Ramos (cell line): ENCODE data around the gene IMMT.

ENCODE experiments used
- in situ Hi-C: fragments of 300-500 bp; cut with MboI; formaldehyde crosslinking; loops from one replicate; pipeline ENCODE4 v1.14.3; 2022; ENCODE audit warnings: low sequenced_read_pairs; ENCODE audit not compliant: unreplicated experiment

IMMT gene

GRCh38 chr2:86226636-86227520, 31.6 kb upstream of the IMMT start:
- in situ Hi-C loops = loop anchor here (10.0 kb wide), 1 partner anchor 138 kb away; no protein-coding TSS in a partner anchor

DNA sequence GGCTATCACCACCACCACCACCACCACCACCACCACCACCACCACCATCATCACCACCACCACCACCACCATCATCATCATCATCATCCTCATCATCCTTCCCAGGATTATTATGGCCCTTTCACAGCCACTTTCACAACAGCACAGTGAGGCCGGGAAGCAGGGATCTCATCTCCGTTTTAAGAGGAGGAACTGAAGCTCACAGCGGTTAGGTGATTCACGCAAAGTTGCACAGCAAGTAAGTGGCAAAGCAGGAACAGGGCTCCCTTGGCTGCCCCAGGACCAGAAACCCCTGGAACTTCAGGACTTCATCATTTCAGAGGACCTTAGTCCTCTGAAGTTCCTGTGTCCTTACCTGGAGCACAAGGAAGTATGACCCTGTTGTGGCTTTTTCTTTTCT, 30.8 kb upstream of the IMMT start:
- in situ Hi-C loops = loop anchor here (10.0 kb wide), 1 partner anchor 139 kb away; no protein-coding TSS in a partner anchor

DNA sequence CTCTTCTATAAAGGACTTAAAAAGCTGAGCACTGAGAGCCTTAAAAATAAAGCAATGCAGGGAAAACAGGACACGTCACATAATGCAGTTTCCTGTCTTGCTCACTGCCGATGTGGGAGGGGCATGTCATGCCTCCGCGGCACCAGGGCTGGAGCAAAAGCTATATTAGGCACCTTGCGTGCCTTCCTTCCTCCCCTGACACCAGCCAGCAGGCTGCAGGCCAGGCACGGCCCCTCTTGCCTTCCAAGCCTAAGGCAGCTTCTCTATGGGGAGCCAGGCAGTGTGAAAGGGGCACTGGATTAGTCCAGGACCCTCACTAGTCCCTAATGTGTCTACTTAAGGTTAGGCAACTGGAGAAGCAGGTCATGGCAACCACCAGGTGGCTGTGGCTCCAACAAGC, 30.3 kb upstream of the IMMT start:
- in situ Hi-C loops = loop anchor here (10.0 kb wide), 1 partner anchor 139 kb away; no protein-coding TSS in a partner anchor

DNA sequence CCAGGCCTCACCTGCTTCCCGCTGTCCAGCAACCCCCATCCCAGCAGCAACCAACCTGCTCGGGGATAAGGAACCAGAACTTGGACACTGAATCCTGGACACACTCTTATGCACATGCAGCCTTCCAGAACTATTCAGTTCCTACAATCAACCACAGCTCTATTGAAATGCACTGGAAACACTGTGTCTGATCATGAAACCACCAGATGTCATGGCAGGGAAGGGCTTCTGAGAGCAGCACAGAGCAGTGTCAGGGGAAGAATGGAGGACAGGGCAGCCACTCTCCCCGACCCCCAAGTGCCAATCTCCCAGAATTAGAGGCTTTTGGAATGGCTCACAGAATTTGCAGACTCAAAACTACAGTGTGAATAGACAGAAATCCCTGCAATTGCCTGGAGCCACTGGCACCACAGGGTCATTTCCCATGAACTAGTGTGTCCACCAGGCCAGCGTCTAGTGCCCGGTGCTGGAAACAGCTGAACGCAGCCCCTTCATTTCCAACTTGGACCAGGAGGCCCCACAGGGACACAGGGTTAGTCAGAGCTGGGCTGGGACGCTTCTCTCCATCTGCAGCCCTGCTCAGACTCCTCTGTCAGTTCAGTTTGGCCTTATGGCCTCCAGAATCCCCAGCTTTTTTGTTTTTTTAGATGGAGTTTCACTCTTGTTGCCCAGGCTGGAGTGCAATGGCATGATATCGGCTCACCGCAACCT, 29.5 kb upstream of the IMMT start:
- in situ Hi-C loops = loop anchor here (10.0 kb wide), 1 partner anchor 140 kb away; no protein-coding TSS in a partner anchor

DNA sequence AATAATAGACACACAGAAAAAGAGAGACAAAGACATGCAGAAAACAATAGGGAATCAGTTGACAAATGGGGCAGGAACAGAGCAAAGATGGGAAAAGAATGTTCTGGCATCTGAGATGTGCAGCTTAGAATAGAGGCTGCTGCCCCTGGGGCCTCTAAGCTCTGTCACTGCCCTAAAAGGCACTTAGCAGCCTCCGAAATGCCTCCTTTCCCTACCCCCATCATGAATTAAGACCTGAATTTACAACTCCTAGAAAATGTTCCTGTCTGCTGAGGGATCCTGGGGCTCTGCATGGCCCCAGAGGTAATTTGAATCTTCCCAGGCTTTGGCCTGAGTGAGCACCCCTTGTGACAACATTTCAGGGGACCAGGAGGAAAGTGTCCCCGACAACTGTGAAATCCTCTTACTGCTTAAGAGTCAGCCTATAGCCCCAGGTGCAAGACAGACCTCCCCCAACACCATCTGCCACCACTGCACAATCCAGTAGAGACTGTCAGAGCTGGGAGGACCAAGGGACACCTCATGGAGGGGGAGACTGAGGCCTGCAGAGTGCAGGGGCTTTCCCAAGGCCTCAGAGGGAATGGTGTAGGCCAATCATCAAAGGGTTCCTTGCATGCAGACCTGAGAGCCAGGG, 28.8 kb upstream of the IMMT start:
- in situ Hi-C loops = loop anchor here (10.0 kb wide), 1 partner anchor 141 kb away; no protein-coding TSS in a partner anchor

- in situ Hi-C loops = loop anchor here (10.0 kb wide), 1 partner anchor 141 kb away; no protein-coding TSS in a partner anchor
These were observed 28.1 kb upstream of the IMMT start for GRCh38 chr2:86223140-86223926.

- in situ Hi-C loops = loop anchor here (10.0 kb wide), 1 partner anchor 144 kb away; no protein-coding TSS in a partner anchor
These were observed 25.9 kb upstream of the IMMT start for GRCh38 chr2:86221066-86221684.

DNA sequence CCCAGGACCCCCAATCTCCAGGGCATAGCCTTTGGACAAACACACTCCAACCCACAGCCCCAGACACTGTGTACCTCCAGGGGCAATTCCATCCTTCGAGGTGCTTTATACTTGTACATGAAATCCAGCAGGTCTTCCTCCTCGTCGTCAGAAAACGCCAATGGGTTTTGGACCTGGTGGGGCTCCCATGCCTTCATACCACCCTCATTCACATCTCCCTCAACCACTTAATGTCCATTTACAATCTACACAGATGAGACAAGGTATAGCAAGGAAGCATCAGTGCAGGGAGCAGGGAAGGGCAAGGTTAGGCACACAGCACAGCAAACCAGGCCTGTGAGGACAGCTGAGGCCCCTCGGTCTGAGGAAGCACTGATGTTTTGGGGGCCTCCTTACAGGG, 24.6 kb upstream of the IMMT start:
- in situ Hi-C loops = loop anchor here (10.0 kb wide), 1 partner anchor 145 kb away; no protein-coding TSS in a partner anchor

- in situ Hi-C loops = no loop called here
These were observed 22.9 kb upstream of the IMMT start for GRCh38 chr2:86218124-86218523.

DNA sequence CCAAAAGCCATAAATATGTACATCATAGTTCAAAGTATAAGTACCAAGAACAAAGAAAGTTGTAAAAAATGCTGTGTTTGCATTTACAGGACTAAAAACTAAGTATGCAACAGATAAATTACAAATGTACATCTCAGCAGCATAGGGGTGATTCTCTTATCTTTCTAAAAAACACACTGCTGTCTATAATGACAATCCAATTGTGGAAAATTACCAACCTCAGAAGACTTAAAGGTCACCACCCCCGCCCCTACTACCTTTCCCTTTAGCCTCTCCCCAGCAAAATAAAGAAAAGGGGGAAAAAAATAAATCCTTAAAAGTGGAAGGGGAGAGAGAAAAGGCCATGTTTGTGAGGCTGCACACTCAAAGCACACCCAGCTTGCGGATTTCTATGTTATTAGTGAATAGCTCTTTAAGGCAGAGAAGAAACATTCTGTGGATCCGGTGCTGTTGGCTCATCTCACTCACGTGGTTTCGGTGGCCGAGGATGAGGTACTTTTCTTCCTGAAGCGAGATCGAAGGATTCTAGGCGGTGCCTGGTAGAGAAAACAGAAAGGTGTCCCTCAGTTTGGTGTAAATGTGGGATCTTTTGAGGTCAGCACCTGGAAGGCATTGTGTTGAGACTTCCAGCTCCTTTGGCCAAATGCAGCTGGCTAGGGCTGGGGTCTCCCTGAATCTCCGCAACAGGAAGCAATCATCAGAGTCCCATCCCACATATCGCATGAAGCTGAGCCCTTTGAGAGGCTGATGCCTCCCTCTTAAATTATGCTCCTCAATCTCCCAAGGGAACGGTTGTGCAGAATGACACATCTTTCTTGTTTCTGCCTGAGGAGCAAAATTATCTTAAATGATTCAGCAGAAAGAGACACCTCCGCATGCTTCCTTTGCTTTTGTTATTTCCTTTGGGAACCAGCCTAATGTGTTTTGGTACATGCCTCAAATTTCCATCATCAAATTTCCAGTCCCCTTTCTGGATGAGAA, 21.6 kb upstream of the IMMT start:
- in situ Hi-C loops = no loop called here

DNA sequence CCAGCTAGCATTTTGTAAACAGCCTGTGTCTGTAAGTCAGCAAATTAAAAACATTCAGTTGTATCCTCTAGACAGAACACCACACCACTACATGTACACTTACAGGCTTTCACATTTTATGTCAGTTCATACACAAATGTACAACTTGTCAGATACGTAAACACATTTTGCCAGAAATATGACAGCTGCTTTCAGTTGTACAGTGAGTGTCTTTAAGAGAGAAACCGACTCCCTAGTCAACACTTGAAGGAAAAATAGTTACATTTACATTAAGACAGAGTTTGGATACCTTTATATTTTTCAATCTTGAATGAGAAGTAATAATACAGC, 19.2 kb upstream of the IMMT start:
- in situ Hi-C loops = no loop called here

GRCh38 chr2:86213699-86214502, 18.6 kb upstream of the IMMT start:
- in situ Hi-C loops = no loop called here

DNA sequence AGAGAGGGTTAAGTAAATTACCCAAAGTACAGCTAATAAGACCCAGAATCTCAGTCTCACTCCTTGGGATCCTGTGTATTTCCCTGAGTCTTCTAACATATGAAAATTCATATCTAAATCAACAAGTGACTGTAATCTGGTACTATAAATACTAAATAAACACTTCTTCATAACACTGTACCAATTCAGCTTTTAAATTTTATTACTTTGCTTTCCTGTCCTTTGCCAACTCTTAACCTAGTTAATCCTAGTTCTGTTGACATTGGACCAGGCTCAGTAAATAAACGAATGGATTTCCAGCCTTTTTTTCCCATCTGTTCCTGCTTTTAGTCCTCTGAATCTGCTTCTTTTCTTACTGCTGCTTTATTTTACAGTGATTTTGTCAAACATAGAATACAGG, 17.8 kb upstream of the IMMT start:
- in situ Hi-C loops = no loop called here

DNA sequence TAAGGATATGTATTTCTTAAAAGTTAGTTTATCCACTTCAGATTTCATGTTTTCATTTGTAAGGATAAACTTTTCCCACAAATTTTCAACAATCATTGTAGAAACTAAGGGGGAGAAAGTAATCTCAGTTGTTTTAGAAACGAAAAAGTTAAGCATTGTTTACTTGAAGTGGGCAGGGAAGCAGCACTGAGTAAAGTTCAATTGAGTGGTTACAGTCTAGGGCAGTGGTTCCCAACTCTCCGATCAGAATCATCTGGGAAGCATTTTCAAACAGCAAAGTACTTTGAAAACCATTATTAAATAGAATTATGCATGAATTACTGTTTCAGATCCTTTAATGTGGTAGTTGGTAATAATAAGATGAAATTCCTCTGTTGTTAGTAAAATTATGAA, 16.5 kb upstream of the IMMT start:
- in situ Hi-C loops = no loop called here

DNA sequence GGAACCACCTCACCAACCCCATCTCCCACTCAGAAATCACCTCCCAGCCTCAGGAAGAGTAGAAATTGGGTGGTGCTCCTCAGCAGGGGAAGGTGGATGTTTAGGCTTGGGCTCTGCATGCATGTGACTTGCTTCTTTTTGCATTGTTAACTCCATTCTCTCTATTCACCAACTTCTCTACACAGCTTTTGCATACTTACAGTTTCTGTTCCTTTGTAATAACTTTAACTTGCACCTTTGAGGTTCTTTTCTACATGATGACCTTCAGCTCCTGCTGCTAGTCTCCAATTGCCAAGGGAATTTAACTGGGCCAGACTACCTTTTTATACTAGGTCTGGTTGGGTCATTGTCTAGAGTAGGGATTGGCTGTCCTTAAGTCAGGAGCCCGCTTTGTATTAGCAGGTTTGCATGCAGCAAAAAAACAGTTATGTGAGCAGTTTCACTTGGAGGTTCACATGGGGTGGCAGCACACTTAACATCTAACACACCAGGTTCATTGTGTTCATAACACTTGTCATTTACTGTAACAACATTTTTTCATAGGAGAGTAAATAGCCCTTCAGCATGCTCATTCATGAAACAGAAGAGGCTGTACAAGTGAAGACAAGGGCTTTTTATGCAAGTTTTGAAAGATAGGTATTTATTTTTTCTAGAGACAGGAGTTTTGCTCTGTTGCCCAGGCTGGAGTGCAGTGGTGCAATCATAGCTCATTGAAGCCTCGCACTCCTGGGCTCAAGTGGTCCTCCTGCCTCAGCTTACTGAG, 16.0 kb upstream of the IMMT start:
- in situ Hi-C loops = no loop called here

DNA sequence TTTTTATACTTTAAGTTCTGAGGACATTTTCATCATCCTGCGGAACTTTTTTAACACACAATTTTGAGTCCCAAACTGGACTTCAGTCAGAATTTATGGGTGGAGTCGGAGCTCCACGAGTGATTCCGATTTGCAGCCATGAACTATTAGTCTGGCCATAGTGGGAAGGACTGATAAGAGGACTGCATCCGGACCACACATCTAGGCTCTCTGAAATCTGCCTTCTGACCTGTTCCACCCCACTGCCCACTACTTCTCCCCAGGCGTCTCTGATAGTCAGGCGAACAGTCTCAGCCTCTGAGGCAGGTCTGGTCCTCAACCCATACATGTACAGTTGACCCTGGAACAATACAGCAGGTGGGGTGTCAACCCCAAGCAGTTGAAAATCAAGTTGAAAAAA, 9.2 kb upstream of the IMMT start:
- in situ Hi-C loops = no loop called here

GRCh38 chr2:86203614-86204013, 8.4 kb upstream of the IMMT start:
- in situ Hi-C loops = no loop called here
